ENCODE results near the gene PTPRD. TPM values are rescaled to one million over a fixed set of nuclear protein-coding genes. Genes with fewer than 3 reads are reported as not detected.

Gene PTPRD
- total and polyA plus RNA-seq, 2 of the 4 experiments (the other 2 are of a cell fraction) = 0.07 to 0.18 TPM

- BruUV-seq (replicated peaks) = no TSS peak
These were observed 352.3 kb downstream of the PTPRD start for GRCh38 chr9:10260501-10260900.

More at GRCh38 chr9:10260501-10260900, 352.3 kb downstream of the PTPRD start:
- Histone ChIP-seq H4K5ac (ENCODE audit: low read depth, low read length) (no peak overlapping the region), H3K27ac (ENCODE audit: insufficient read depth, low read length) (no peak overlapping the region), H2BK20ac (ENCODE audit: low read depth, low read length) (no peak overlapping the region), H3K4ac (ENCODE audit: low read depth, low read length) (no peak overlapping the region), H3K27me3 (ENCODE audit: control insufficient read depth, insufficient read depth, low read length) (no peaks in the 10 kb centered on the region), H4K20me1 (ENCODE audit: insufficient read depth, low read length) (no peaks in the 10 kb centered on the region), H2AFZ (replicated peaks; ENCODE audit: low read length, poor library complexity) (no peak overlapping the region), H2BK120ac (ENCODE audit: low read depth, low read length) (no peak overlapping the region), H2AK5ac (ENCODE audit: low read depth, low read length) (no peak overlapping the region), H2AK9ac (replicated peaks; ENCODE audit: low read depth, low read length, poor library complexity) (no peak overlapping the region), H4K8ac (ENCODE audit: low read depth in 2 of 2, low read length in 2 of 2) (no peak overlapping the region), H3K4me1 (ENCODE audit: control insufficient read depth, insufficient read depth, low read length) (no peaks in the 10 kb centered on the region; the same call in 1 of the 2 replicates), H3K18ac (ENCODE audit: low read depth, low read length) (no peak overlapping the region), H3K56ac (ENCODE audit: extremely low read depth, insufficient read depth, low read length) (no peak overlapping the region), H3K36me3 (ENCODE audit: control insufficient read depth, insufficient read depth, low read length) (no peaks in the 10 kb centered on the region), H2BK15ac (ENCODE audit: low read depth, low read length) (no peak overlapping the region), H3K9ac (ENCODE audit: low read depth, low read length) (no peak overlapping the region), H2BK5ac (ENCODE audit: low read depth, low read length, poor library complexity, severe bottlenecking) (no peak overlapping the region), H3K23ac (ENCODE audit: low read depth, low read length) (no peak overlapping the region), H3K4me2 (ENCODE audit: low read depth, low read length) (no peak overlapping the region), H3K9me1 (ENCODE audit: insufficient read depth, low read length) (no peaks in the 10 kb centered on the region), H3K14ac (replicated peaks; ENCODE audit: low read depth, low read length) (no peak overlapping the region), H3K4me3 (ENCODE audit: insufficient read depth, low read depth, low read length) (no peak overlapping the region), H4K91ac (ENCODE audit: insufficient read depth, low read depth, low read length) (no peak overlapping the region), H3K79me1 (ENCODE audit: low read depth in 1 of 2, low read length in 2 of 2) (no peaks in the 10 kb centered on the region), H3K9me3 (ENCODE audit: control insufficient read depth, insufficient read depth, low read length) (no peaks in the 10 kb centered on the region)
- in situ Hi-C loops (cut with MboI; ENCODE audit: low sequenced_read_pairs) (no loop called here), intact Hi-C loops (cut with micrococcal nuclease) (no loop called here), dilution Hi-C loops (cut with HindIII; ENCODE audit: low sequenced_read_pairs, unreplicated experiment) (no loop called here)
- CTCF ChIA-PET = interaction anchor here (0.5 kb wide), 1 partner anchor 12 kb away, joined by 4 read pairs; no protein-coding TSS in a partner anchor
- POLR2A ChIA-PET (ENCODE audit: unreplicated experiment) = no interaction called here
- WGBS, 2 experiments (ENCODE audit: extremely low coverage in 2 of 2, insufficient read length in 1 of 2) = no CpG with 5 or more reads among the region's 1 CpG
- DNase-seq (no peak), ATAC-seq (ENCODE audit: low read depth) (no peak)
- TF ChIP-seq SMC3 (IDR thresholded peaks at IDR 0.05; ENCODE audit: low read depth, low read length) (no peak), ELK1 (IDR thresholded peaks at IDR 0.05; ENCODE audit: borderline replicate concordance, low read depth, low read length) (no peak), FOS (IDR thresholded peaks at IDR 0.05; ENCODE audit: low read depth, low read length) (no peak), CHD1 (IDR thresholded peaks at IDR 0.05; ENCODE audit: low read depth, low read length) (no peak), CEBPB (IDR thresholded peaks at IDR 0.05; ENCODE audit: low read depth, low read length) (no peak), MXI1 (IDR thresholded peaks at IDR 0.05; ENCODE audit: borderline replicate concordance, low read depth, low read length) (no peak), NFE2L2 (IDR thresholded peaks at IDR 0.05; ENCODE audit: low read depth, low read length) (no peak), POLR2A (IDR thresholded peaks at IDR 0.05; ENCODE audit: low read depth, low read length) (no peak), RCOR1 (IDR thresholded peaks at IDR 0.05; ENCODE audit: insufficient replicate concordance, low read length) (no peak), RAD21 (IDR thresholded peaks at IDR 0.05; ENCODE audit: low read length) (no peak), BHLHE40 (IDR thresholded peaks at IDR 0.05; ENCODE audit: low read depth, low read length) (no peak), MAZ (IDR thresholded peaks at IDR 0.05; ENCODE audit: borderline replicate concordance, low read depth, low read length) (no peak)
